Upper lobe of right lung (tissue), 1 donor: ENCODE data around the gene GALNT14. TPM values are rescaled to one million over a fixed set of nuclear protein-coding genes. Genes with fewer than 3 reads are reported as not detected.

Experiments
- ATAC-seq: fragments of 200-7000 bp; cut with Tn5 transposase; one replicate; pipeline ENCODE4 v1.9.1; 2020; ENCODE audit warnings: mild to moderate bottlenecking, moderate library complexity
- DNase-seq: peaks from one replicate; pipeline ENCODE4 v3.0.0-alpha.2; 2020
- H3K27ac ChIP-seq: fragments of 200-600 bp; one replicate; pipeline ENCODE4 v1.8.0; 2022
- H3K27me3 ChIP-seq: fragments of 200-600 bp; one replicate; pipeline ENCODE4 v1.8.0; 2022; ENCODE audit warnings: mild to moderate bottlenecking
- H3K36me3 ChIP-seq: fragments of 200-600 bp; one replicate; pipeline ENCODE4 v1.8.0; 2022
- H3K4me1 ChIP-seq: fragments of 200-600 bp; one replicate; pipeline ENCODE4 v1.8.0; 2022
- H3K4me3 ChIP-seq: fragments of 200-600 bp; one replicate; pipeline ENCODE4 v1.8.0; 2022; ENCODE audit warnings: mild to moderate bottlenecking
- H3K9me3 ChIP-seq: fragments of 200-600 bp; one replicate; pipeline ENCODE4 v1.8.0; 2022
- CTCF ChIP-seq: fragments of 200-600 bp; IDR thresholded peaks from one replicate; pipeline ENCODE4 v1.8.0; 2022; ENCODE audit warnings: antibody characterized with exemption
- intact Hi-C: fragments of 100-400 bp; cut with DNase I; formaldehyde crosslinking; loops from one replicate; pipeline ENCODE4 v1.11.0; 2022
- total RNA-seq: library from RNA; stranded (reverse); fragmentation: NEBNext Ultra II Directional; extraction: Animal tissue kit (Norgen Biotek cat#: 25700); gene quantifications from one replicate; pipeline ENCODE4 v1.2.1, GENCODE V29; 2021
- donor health status: DM: no; HTN: yes; CAD: no; lungs with severe emphysema.

Gene GALNT14
- total RNA-seq, 1 donor from 2014 or later, result 0.81 TPM

GRCh38 chr2:30933496-30933895, 204.7 kb downstream of the GALNT14 start:
- DNase-seq, result no peak
- H3K4me3 ChIP-seq, result no peak overlapping the region
- H3K4me1 ChIP-seq, result no peaks in the 10 kb centered on the region
- no peak for ATAC-seq
- no peak for TF ChIP-seq CTCF
- H3K36me3 ChIP-seq, result no peaks in the 10 kb centered on the region
- H3K27me3 ChIP-seq, result no peaks in the 10 kb centered on the region
- no peaks in the 10 kb centered on the region for H3K9me3 ChIP-seq
- H3K27ac ChIP-seq, result no peak overlapping the region
- intact Hi-C loops, result no loop called here

- H3K4me1 ChIP-seq, result no peaks in the 10 kb centered on the region
- H3K27me3 ChIP-seq, result no peaks in the 10 kb centered on the region
- H3K9me3 ChIP-seq, result no peaks in the 10 kb centered on the region
- DNase-seq, result no peak
- no peak overlapping the region for H3K27ac ChIP-seq
- TF ChIP-seq CTCF, result no peak
- H3K36me3 ChIP-seq, result no peaks in the 10 kb centered on the region
- ATAC-seq, result peak; percentile 22
- no peak overlapping the region for H3K4me3 ChIP-seq
- intact Hi-C loops, result no loop called here
Measured at GRCh38 chr2:30932870-30933269, 205.4 kb downstream of the GALNT14 start.

GRCh38 chr2:30931841-30932407, 206.3 kb downstream of the GALNT14 start:
- Histone ChIP-seq H3K27ac (no peak overlapping the region), H3K36me3 (no peaks in the 10 kb centered on the region), H3K27me3 (no peaks in the 10 kb centered on the region), H3K9me3 (no peaks in the 10 kb centered on the region), H3K4me3 (no peak overlapping the region), H3K4me1 (no peaks in the 10 kb centered on the region)
- DNase-seq (no peak), ATAC-seq (no peak)
- intact Hi-C loops, result no loop called here
- no peak for TF ChIP-seq CTCF

GRCh38 chr2:30930716-30931115, 207.5 kb downstream of the GALNT14 start:
- no peak for ATAC-seq

GRCh38 chr2:30927465-30928075, 210.7 kb downstream of the GALNT14 start:
- Histone ChIP-seq H3K4me3 (no peak overlapping the region), H3K27me3 (no peaks in the 10 kb centered on the region), H3K9me3 (no peaks in the 10 kb centered on the region), H3K4me1 (no peaks in the 10 kb centered on the region), H3K27ac (no peak overlapping the region), H3K36me3 (no peaks in the 10 kb centered on the region)
- TF ChIP-seq CTCF, result no peak
- intact Hi-C loops, result no loop called here
- ATAC-seq (no peak), DNase-seq (no peak)

More at GRCh38 chr2:30930716-30931115, 207.5 kb downstream of the GALNT14 start:
- Histone ChIP-seq H3K36me3 (no peaks in the 10 kb centered on the region), H3K27me3 (no peaks in the 10 kb centered on the region), H3K4me3 (no peak overlapping the region), H3K4me1 (no peaks in the 10 kb centered on the region), H3K9me3 (no peaks in the 10 kb centered on the region), H3K27ac (no peak overlapping the region)
- no peak for DNase-seq
- TF ChIP-seq CTCF, result no peak
- intact Hi-C loops, result no loop called here
